ENCODE data around the gene BLACAT1.

DNA sequence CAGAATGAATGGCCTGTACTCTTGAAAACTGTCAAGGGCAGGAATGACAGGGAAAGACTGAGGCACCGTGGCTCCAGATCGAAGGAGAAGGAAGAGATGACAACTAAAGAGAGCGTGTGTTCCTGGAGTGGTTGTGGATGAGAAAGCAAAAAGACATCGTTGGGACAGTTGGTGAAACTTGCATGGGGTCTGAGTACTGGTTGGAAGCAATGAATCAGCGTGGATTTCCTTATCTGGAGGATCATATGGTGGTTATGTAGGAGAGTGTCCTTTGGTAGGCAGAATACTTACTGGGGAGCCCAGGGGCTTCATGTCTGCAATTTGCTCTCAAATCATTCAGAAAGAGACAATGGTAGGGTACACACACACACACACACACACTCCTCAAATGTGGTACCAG is 47.9 kb downstream of the BLACAT1 start:
- TF ChIP-seq POLR2AphosphoS5 (IDR thresholded peaks at IDR 0.05; ENCODE audit: low read depth, low read length) = no peak
- no peak for TF ChIP-seq TAF1 (IDR thresholded peaks at IDR 0.05; ENCODE audit: low read depth, low read length)
- no peak for TF ChIP-seq POLR2A (IDR thresholded peaks at IDR 0.05; ENCODE audit: low read depth, low read length)

Data from GM12891 (cell line).